HG03060 (cell line): Measurements from ENCODE around the gene ARMC9.
"Not testable (repeated sequence)": the region's sequence is repeated elsewhere in the genome, so short reads cannot be mapped to it uniquely, and the experiment has no call there.

Source experiments
- ATAC-seq: cut with Tn5 transposase; IDR thresholded peaks from one replicate; pipeline ENCODE4 v1.9.1; 2021; ENCODE audit warnings: low read depth, moderate number of reproducible peaks; ENCODE audit not compliant: unreplicated experiment

The ARMC9 gene

GRCh38 chr2:231182513-231182899 lies 15.9 kb upstream of the ARMC9 start:
- no peak for ATAC-seq

DNA sequence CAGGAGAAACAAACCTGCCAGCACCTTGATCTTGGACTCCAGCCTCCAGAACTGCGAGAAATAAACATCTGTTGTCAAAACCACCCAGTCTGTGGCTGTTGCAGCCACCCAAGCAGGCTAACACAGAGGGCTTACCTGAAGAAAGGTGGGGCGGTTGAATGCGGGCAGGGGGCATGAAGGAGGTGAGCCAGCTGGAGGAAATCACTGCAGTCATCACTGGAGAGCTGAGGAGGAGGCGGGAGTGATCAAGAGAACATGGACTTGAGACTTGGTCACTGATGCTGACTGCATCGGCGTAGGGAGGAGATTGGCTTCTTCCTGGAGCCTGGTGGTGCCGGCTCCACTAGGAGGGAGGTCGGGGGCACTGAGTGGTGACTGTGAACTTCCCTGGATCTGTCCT lies 14.6 kb upstream of the ARMC9 start:
- no peak for ATAC-seq

- no peak for ATAC-seq
Measured at GRCh38 chr2:231184319-231184718, 14.1 kb upstream of the ARMC9 start.

DNA sequence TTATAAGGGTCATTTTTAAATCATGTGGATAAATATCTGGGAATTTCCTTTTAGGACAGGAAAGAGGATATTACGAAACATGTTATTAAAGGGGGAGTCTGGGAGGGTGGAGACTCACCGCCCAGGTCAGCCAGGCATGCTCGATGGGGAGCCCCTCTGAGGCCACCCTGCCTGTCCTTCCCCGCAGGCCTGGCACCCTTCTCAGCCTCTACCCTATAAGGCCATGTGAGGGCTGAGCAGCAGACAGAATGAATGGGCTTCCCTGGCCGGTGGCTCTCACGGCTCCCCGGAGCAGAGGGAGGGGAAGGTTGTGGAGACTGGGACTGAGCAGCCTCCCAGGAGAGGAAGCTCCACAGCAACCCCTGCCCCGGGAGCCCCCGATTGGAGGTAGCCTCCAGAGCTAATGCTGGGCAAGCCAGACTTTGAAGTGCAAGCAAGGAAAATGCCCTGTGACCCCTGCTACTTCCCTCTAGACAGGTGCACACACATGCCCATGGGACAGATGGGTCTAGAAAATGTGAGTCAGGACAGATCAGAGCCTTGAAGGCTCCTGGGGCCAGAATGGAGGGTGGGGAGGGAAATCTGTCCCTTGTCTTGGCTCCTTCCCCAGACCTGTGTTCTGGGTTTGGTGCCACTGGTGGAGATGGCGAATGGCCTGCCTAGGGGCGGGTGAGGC lies 13.2 kb upstream of the ARMC9 start:
- no peak for ATAC-seq

GRCh38 chr2:231185886-231186285 lies 12.5 kb upstream of the ARMC9 start:
- ATAC-seq: no peak

GRCh38 chr2:231186325-231186724 lies 12.1 kb upstream of the ARMC9 start:
- no peak for ATAC-seq

DNA sequence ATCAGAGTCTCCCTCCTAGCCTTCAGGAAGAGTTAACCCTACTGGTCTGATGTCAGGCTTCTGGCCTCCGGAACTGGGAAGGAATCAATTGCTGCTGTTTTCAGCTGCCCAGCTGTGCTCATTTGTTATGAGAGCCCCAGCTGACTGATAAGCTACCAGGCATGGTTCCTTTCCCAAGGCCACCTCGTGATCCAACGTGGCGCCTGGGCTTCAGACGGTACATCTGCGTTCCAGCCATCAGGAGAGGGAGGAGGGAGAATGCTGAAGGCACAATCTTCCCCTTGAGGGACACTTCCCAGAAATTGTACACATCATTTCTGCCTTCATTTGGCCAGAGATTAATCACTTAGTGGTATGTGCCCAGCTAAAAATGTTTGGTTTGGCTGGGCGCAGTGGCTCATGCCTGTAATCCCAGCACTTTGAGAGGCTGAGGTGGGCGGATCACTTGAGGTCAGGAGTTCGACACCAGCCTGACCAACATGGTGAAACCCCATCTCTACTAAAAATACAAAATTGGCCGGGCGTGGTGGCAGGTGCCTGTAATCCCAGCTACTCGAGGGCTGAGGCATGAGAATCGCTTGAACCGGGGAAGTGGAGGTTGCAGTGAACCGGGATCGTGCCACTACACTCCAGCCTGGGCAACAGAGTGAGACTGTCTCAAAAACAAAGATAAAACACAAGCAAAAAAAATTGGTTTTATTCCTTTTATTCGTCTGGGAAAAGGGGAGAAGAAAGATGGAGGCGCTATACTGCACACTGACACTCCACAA lies 10.5 kb upstream of the ARMC9 start:
- ATAC-seq: no peak

DNA sequence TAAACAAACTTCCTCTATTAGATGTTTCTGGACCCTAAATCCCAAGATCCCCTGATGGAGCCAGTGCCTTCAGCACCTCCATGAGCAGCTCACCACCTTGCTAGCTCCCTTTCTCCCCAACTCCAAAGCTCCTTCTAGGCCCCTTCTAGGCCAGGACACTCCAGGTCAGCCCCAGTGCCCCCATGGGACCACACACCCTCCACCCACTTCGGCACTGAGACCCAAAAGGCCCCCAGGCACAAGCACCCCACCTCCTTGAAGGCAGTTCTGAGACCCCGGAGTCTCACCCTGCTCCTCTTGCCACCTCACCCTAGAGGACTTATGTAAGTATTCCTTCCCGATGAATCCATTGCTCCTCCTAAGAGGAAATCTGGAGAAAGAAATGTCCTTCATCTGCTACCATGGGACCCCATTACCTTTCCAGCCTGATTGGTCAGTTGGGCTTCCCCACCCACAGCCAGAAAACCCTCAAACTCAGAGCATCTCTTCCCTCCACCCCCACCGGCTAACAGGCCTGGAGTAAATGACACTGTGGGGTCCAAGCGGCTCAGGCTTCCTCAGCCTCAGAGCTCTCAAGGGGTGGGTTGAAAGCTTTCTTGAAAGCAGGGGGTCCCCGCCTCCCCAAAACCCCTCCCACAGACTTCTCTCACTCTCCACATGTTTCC lies 9.8 kb upstream of the ARMC9 start:
- no peak for ATAC-seq

GRCh38 chr2:231189171-231189530 lies 9.3 kb upstream of the ARMC9 start:
- ATAC-seq: no peak

DNA sequence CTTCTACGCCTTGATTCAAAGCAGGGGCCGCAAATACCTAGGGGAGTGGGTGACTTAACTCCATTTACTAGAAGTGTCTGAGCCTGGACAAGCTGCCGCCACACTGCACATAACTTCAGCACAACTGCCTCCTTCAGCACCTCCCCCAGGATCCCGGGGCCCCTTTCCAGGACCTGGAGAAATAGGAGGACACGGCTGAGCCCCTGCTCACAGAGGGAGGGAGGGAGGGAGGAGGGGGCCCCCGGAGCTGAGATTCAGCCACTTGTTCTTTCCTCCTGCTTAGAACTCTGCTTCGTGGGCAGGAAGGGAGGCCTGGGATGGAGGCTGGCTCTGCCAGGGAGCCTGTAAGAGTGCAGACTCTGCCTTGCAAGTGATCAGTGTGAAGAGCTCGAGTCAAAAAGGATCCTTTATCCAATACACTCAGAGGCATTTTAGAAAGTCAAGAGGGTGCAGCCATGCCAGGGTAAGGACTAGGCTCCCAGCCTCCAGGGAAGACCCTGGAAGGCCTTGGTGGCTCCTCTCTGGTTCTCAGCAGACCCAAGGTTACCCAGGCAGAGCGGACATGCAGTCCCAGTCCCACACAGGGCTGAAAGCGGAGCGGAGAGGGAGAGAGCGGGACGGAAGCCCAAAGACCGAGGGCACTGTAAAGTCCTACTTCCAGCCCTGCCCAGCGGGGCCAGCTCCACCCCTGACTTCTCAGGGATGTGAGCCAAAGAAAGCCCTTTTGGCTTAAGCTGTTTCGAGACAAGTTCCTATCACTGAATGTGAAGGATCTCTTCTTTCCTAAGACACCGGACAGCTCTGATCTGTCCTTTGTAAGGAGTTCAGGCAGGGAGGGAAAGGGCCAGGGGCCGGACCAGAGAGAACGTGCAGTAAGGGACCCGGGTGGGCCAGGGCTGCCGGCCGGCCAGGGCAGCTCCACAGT lies 8.6 kb upstream of the ARMC9 start:
- ATAC-seq: no peak

GRCh38 chr2:231190531-231191197 lies 7.8 kb upstream of the ARMC9 start:
- no peak for ATAC-seq

GRCh38 chr2:231191896-231192872 lies 6.2 kb upstream of the ARMC9 start:
- ATAC-seq: no peak

DNA sequence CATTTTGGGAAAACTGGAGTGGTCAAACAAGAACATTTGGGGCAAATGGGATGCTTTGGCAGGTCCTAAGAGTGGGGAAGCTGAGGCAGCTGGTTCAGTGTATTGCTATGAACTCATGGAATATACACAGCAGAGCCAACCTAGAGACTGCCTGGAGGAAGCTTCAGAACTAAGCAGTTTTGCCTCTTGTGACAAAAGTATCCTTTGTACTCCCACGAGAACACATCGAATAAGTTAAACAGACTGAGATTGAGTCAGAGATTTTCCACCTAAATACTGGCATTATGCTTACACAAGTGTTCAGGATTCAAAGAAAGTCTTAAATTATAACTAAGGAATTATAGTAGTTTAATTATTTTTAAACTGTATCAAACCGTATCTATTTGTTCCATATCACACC lies 5.2 kb upstream of the ARMC9 start:
- no peak for ATAC-seq

- ATAC-seq: no peak
Measured at GRCh38 chr2:231196592-231196991, 1.8 kb upstream of the ARMC9 start.

DNA sequence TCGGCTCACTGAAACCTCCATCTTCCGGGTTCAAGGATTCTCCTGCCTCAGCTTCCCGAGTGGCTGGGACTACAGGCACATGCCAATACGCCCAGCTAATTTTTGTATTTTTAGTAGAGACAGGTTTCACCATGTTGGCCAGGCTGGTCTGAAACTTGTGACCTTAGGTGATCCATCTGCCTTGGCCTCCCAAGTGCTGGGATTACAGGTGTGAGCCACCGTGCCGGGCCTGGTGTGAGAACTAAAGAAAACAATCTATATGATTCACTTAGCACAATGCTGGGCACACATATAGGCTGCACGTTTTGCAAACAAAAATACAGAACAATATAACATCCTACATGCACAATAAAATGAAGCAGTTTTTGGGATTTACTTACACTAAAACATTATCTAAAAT lies 1.2 kb upstream of the ARMC9 start:
- not testable (repeated sequence) for ATAC-seq

- ATAC-seq: no peak
Measured at GRCh38 chr2:231197706-231198290, 633 bp upstream of the ARMC9 start.

- no peak for ATAC-seq
Measured at GRCh38 chr2:231199219-231199618, 788 bp downstream of the ARMC9 start.

- no peak for ATAC-seq
Measured at GRCh38 chr2:231200805-231201474, 2.5 kb downstream of the ARMC9 start.
